22Rv1 (cell line): ENCODE data around the gene PRR4.

Experiments used
- CTCF ChIP-seq: fragments of 450-650 bp; IDR thresholded peaks from 2 replicates; pipeline ENCODE4 v1.5.1; 2017; ENCODE audit warnings: mild to moderate bottlenecking
- ZFX ChIP-seq: fragments of 450-650 bp; IDR thresholded peaks from 2 replicates; pipeline ENCODE4 v1.6.1; 2017; ENCODE audit warnings: antibody characterized with exemption, borderline replicate concordance

GRCh38 chr12:10826258-10826657, 23.0 kb downstream of the PRR4 start, which contains the start of gene TAS2R10:
- TF ChIP-seq CTCF (no peak), ZFX (no peak)
